ENCODE data around the gene EIF3J. TPM values are rescaled to one million over a fixed set of nuclear protein-coding genes. Genes with fewer than 3 reads are reported as not detected.

Gene EIF3J
- total and polyA plus RNA-seq, 9 donors = 27.0 to 65.3 (median 49.0) TPM

DNA sequence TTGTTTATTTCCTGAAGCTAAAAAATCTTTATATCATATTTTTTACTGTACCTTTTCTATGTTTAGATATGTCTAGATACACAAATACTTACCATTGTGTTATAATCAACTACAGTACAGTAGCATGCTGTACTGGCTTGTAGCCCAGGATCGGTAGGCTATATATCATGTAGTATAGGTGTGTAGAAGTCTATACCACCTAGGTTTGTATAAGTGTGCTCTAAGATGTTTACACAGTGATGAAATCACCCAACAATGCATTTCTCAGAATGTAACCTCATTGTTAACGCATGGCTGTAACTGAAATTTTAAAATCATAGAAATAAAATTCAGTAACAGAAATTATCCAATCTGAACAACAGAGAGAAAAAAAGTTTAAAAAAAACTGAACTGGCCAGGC lies 43.2 kb downstream of the EIF3J start:
- intact Hi-C loops (cut with DNase I) = no loop called here
- no peaks in the 10 kb centered on the region for H3K36me3 ChIP-seq

DNA sequence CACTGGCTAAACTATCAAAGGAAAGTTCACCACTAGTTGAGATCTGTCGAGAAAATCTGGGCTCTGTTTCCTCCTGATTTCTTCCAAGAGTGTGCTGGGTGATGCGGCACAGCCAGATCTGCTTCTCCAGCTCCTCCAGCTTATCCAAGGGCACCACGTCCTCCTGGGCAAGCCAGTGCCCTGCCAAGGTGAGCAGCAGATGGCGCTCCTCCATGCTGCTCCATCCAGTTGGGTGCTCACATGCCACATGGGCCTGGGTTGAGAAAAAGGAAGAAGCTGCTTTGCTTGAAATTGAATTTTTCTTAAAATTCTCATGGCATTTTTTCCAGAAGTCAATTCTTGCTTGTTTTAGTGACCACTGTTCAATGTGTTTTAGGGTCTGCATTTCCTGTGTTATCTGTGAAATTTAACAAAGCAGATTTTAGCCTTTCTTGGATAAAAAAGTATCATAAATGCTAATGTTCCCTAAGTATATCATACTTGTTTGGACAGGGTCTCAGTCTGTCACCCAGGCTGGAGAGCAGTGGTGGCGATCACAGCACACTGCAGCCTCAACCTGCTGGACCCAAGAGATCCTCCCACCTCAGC lies 47.3 kb downstream of the EIF3J start:
- WGBS, 3 donors = 81 to 86% (median 85%) methylated on average over 5 of the region's 5 CpGs
- Histone ChIP-seq H3K4me3 (no peak overlapping the region), H3K27ac (no peak overlapping the region), H3K36me3 (no peaks in the 10 kb centered on the region), H3K4me1 (ENCODE audit: insufficient read depth) (no peaks in the 10 kb centered on the region), H3K27me3 (no peaks in the 10 kb centered on the region), H3K9me3 (no peaks in the 10 kb centered on the region)
- TF ChIP-seq POLR2A (IDR thresholded peaks at IDR 0.05) (no peak), EP300 (IDR thresholded peaks at IDR 0.05) (no peak)
- TF ChIP-seq, protein P1, sequence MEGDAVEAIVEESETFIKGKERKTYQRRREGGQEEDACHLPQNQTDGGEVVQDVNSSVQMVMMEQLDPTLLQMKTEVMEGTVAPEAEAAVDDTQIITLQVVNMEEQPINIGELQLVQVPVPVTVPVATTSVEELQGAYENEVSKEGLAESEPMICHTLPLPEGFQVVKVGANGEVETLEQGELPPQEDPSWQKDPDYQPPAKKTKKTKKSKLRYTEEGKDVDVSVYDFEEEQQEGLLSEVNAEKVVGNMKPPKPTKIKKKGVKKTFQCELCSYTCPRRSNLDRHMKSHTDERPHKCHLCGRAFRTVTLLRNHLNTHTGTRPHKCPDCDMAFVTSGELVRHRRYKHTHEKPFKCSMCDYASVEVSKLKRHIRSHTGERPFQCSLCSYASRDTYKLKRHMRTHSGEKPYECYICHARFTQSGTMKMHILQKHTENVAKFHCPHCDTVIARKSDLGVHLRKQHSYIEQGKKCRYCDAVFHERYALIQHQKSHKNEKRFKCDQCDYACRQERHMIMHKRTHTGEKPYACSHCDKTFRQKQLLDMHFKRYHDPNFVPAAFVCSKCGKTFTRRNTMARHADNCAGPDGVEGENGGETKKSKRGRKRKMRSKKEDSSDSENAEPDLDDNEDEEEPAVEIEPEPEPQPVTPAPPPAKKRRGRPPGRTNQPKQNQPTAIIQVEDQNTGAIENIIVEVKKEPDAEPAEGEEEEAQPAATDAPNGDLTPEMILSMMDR (IDR thresholded peaks at IDR 0.05) = no peak
- DNase-seq = peak in 1 of 5 donors; percentile 44
- intact Hi-C loops (cut with DNase I) = no loop called here

More for the DNA sequence above, 43.2 kb downstream of the EIF3J start:
- Histone ChIP-seq H3K9me3 (no peaks in the 10 kb centered on the region), H3K4me3 (no peak overlapping the region), H3K27me3 (no peaks in the 10 kb centered on the region), H3K4me1 (ENCODE audit: insufficient read depth) (no peaks in the 10 kb centered on the region), H3K27ac (no peak overlapping the region)
- no peak for DNase-seq
- TF ChIP-seq EP300 (IDR thresholded peaks at IDR 0.05) = no peak
- TF ChIP-seq, protein P1 (IDR thresholded peaks at IDR 0.05) = no peak
- no peak for TF ChIP-seq POLR2A (IDR thresholded peaks at IDR 0.05)
- 91 to 94% (median 92%) methylated on average over 2 of the region's 2 CpGs for WGBS, 3 donors

DNA sequence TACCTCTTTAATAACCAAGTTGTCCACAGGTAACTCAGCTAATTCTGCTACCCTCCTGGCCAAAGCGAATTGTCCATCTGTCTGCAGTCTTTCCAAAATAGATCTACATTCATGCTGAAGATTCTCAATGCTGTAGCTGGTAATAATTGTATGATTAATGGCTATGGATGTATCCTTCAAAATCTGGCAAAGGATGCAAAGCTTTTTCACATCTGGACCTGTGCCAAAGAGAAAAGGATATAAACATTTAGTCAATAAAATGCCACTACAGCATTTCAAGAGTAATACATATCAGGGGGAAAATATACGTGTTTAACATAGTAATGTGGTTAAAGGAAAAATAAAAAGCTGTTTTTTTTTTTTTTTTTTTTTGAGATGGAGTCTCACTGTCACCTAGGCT lies 48.7 kb downstream of the EIF3J start:
- WGBS, 3 donors = 84 to 92% (median 90%) methylated on average over 2 of the region's 2 CpGs
- no peaks in the 10 kb centered on the region for H3K4me1 ChIP-seq (ENCODE audit: insufficient read depth)
- no peak for TF ChIP-seq POLR2A (IDR thresholded peaks at IDR 0.05)
- TF ChIP-seq EP300 (IDR thresholded peaks at IDR 0.05) = no peak
- TF ChIP-seq, protein P1 (IDR thresholded peaks at IDR 0.05) = no peak
- intact Hi-C loops (cut with DNase I) = no loop called here
- no peaks in the 10 kb centered on the region for H3K36me3 ChIP-seq
- H3K4me3 ChIP-seq = no peak overlapping the region
- no peak overlapping the region for H3K27ac ChIP-seq
- no peaks in the 10 kb centered on the region for H3K9me3 ChIP-seq
- no peak for DNase-seq
- no peaks in the 10 kb centered on the region for H3K27me3 ChIP-seq

DNA sequence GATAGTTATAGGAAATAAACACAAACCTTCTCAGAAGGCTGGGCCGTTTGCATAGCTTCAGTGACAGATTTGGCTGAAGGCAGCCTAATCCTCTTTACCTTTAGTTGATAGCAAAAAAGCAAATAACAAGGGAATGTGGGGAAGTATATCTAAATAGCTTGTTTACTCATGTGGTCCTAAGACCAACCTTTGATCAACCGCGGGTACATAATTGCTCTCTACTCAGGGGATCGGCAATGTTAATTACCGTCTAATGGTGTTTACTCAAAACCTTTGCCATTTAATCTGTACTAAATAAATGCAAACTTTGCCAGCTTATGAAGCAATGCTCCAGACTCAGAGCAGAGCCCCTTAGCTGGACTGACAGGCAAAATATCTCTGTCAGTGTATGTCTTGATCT lies 51.6 kb downstream of the EIF3J start:
- no peak for DNase-seq
- intact Hi-C loops (cut with DNase I) = no loop called here
- TF ChIP-seq POLR2A (IDR thresholded peaks at IDR 0.05) (no peak), EP300 (IDR thresholded peaks at IDR 0.05) (no peak)
- TF ChIP-seq, protein P1 (IDR thresholded peaks at IDR 0.05) = no peak
- Histone ChIP-seq H3K4me1 (ENCODE audit: insufficient read depth) (no peaks in the 10 kb centered on the region), H3K4me3 (no peak overlapping the region), H3K27me3 (no peaks in the 10 kb centered on the region), H3K27ac (no peak overlapping the region), H3K36me3 (no peaks in the 10 kb centered on the region), H3K9me3 (no peaks in the 10 kb centered on the region)
- 74 to 85% (median 75%) methylated on average over 5 of the region's 5 CpGs for WGBS, 3 donors
